HG03432 (cell line): ENCODE data around the gene RPS5.
A peak's percentile ranks its signal among the peaks of the same experiment; 100 is the strongest.
"Not testable (repeated sequence)": the region's sequence is repeated elsewhere in the genome, so short reads cannot be mapped to it uniquely, and the experiment has no call there.

Experiments
- ATAC-seq: cut with Tn5 transposase; IDR thresholded peaks from one replicate; pipeline ENCODE4 v1.9.1; 2021; ENCODE audit warnings: mild to moderate bottlenecking, moderate library complexity; ENCODE audit not compliant: unreplicated experiment

RPS5 gene

GRCh38 chr19:58401840-58402421, 14.9 kb downstream of the RPS5 start:
- no peak for ATAC-seq

- not testable (repeated sequence) for ATAC-seq
Observed at GRCh38 chr19:58403920-58404478, 16.9 kb downstream of the RPS5 start.

- ATAC-seq, result no peak
Observed at GRCh38 chr19:58406818-58407657, 20.0 kb downstream of the RPS5 start.

GRCh38 chr19:58407658-58408151, 20.6 kb downstream of the RPS5 start:
- no peak for ATAC-seq

- peak; percentile 92 for ATAC-seq
Observed at GRCh38 chr19:58408152-58409009, 21.3 kb downstream of the RPS5 start, which contains the start of gene ZNF584. TSS of gene ZNF584 (plus strand) at chr19:58408649. CDS start at chr19:58409148, 499 bp downstream.

- ATAC-seq, result peak; percentile 12
Observed at GRCh38 chr19:58409010-58409790, 22.1 kb downstream of the RPS5 start.

GRCh38 chr19:58416604-58417003, 29.5 kb downstream of the RPS5 start:
- no peak for ATAC-seq

GRCh38 chr19:58417071-58417470, 30.0 kb downstream of the RPS5 start:
- ATAC-seq, result no peak

GRCh38 chr19:58428617-58429016, 41.5 kb downstream of the RPS5 start:
- ATAC-seq, result no peak

- ATAC-seq, result no peak
Observed at GRCh38 chr19:58429745-58430144, 42.7 kb downstream of the RPS5 start.

GRCh38 chr19:58434217-58434616, 47.1 kb downstream of the RPS5 start:
- no peak for ATAC-seq

GRCh38 chr19:58439576-58440554, 52.8 kb downstream of the RPS5 start, which contains the start of gene ZNF132:
TSS of gene ZNF132 (minus strand) at chr19:58440153. CDS start at chr19:58439821, 332 bp downstream.
- ATAC-seq, result peak; percentile 95

- no peak for ATAC-seq
Observed at GRCh38 chr19:58440556-58440955, 53.5 kb downstream of the RPS5 start.

GRCh38 chr19:58442986-58443385, 55.9 kb downstream of the RPS5 start:
- ATAC-seq, result not testable (repeated sequence)
